H1 (cell line): ENCODE data around the gene AMZ1. TPM values are rescaled to one million over a fixed set of nuclear protein-coding genes. Genes with fewer than 3 reads are reported as not detected.

Source experiments
- CTCF ChIP-seq, 3 experiments: IDR thresholded peaks; 1 replicate in 2 of 3; 2 replicates in 1 of 3; pipeline versions ENCODE4 v1.5.1 to v1.6.1; 2011; ENCODE audit warnings: low read length in 3 of 3, mild to moderate bottlenecking in 3 of 3, inconsistent platforms in 2 of 3, low read depth in 1 of 3, moderate library complexity in 1 of 3; ENCODE audit not compliant: insufficient read depth in 1 of 3; ENCODE audit errors: control extremely low read depth in 1 of 3
- polyA plus RNA-seq, 7 experiments: library from polyadenylated mRNA; depleted of rRNA in 3 of 7; stranded (reverse) in 5 of 7; unstranded in 2 of 7; fragments of >200 nt in 5 of 7; fragments of 200-250 nt in 2 of 7; gene quantifications; 1 replicate in 5 of 7; 2 replicates in 1 of 7; 4 replicates in 1 of 7; pipeline versions ENCODE4 v1.2.1 to v1.2.3, GENCODE V29; 2011 to 2013; ENCODE audit warnings: missing spikeins in 2 of 7, mixed read lengths in 2 of 7
- total RNA-seq: library from RNA; stranded (reverse); fragmentation: NEBNext Ultra II Directional; extraction: Animal tissue kit (Norgen Biotek cat#: 25700); gene quantifications from 2 replicates; pipeline ENCODE4 v1.2.1, GENCODE V29; 2021

Gene AMZ1
- total and polyA plus RNA-seq, 2 of the 8 experiments (the other 6 are each of a cell fraction or from before 2014, with no cell fraction given) = 0.59 to 1.4 TPM

- no peak for TF ChIP-seq CTCF (IDR thresholded peaks at IDR 0.05; ENCODE audit: control extremely low read depth in 1 of 3, insufficient read depth in 1 of 3, low read depth in 1 of 3, low read length in 3 of 3)
Observed at GRCh38 chr7:2698581-2699288, 10.7 kb downstream of the AMZ1 start (continued).
